Stimulated activated CD8-positive, alpha-beta memory T cell treated with anti-CD3 and anti-CD28 coated beads, Interleukin-7, amount 100 ng/mL, for 4 hours (primary cell): ENCODE data around the gene ADSS1.

Experiments
- DNase-seq, 2 donors: peaks; one replicate each; pipeline ENCODE4 v3.0.0-alpha.2; 2020; ENCODE audit warnings: low read depth in 2 of 2

The ADSS1 gene

DNA sequence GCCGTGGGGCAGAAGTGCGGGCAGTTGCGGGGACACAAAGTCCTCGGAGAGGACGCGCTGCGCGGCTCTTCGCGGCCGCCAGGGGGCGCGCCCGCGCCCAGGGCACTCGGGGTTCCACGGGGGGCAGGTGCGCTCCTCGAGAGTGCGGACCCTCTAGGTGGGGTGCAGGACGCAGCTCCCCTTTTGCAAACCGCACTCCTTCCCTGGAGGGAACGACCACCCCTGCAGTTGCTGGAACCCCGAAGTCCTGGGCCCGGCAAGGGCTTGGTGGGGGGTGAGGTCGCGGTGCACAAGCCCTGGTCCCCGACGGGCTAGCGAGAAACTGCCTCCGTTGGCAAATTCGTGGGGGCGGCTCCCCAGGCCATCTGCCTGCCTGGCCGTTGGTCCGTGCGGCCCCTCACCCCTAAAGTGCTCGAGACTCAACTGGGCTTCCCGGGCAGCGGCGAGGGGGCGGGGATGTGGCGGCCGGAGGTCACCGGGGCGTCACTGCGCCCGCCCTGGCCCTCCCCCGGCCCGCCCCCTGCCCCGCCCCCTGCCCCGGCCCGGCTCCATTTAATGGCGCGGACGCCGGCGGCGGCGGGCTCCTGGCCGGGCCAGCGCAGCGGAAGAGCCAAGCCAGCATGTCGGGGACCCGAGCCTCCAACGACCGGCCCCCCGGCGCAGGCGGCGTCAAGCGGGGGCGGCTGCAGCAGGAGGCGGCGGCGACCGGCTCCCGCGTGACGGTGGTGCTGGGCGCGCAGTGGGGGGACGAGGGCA, at the start of gene ADSS1:
Gene ADSS1 (plus strand): TSS at position 579 of the 756 bp plus-strand sequence. CDS start 42 bp downstream, at position 621.
- peak; percentile 8 to 41 for DNase-seq

DNA sequence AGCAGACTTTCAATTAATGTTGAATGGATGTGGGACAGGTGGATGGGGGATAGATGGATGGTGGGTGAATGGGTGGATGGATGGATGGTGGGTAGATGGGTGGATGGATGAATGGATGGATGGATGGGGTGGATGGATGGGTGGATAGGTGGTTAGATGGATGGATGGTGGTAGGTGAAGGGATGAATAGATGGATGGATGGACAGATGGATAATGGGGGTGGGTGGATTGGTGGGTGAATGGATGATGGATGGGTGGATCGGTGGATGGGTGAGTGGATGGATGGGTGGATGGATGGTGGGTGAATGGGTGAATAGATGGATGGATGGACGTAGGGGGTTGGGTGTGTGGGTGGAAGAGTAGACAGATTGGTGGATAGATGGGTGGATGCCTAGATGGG, 48.6 kb upstream of the ADSS1 start:
- no peak for DNase-seq

DNA sequence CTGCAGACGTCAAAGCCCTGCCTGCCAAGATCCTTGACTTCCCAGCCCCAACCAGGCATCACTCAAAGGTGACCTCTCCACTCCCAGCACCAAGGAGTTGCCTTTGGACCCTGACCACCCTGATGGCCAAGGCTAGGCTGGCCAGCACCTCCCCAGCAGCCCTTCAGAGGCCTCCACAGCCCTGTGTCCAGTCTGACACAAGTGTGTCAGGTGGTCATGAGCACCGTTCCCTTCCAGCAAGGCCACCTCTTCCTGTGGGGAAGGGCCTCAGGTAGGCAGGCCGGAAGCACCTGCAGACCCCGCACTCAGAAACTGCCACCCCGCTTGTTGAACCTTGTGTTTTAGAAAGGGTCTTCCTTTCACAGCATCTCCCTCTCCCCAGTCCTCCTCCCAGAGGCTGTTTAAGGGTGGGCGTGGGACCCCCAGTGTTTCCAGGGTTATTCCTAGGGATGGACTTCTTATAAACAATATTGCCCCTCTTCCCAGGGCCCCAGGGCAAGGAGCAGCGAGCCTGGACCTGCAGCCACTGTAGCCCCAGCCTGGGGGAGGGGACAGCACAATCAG, 47.8 kb upstream of the ADSS1 start:
- DNase-seq: no peak

DNA sequence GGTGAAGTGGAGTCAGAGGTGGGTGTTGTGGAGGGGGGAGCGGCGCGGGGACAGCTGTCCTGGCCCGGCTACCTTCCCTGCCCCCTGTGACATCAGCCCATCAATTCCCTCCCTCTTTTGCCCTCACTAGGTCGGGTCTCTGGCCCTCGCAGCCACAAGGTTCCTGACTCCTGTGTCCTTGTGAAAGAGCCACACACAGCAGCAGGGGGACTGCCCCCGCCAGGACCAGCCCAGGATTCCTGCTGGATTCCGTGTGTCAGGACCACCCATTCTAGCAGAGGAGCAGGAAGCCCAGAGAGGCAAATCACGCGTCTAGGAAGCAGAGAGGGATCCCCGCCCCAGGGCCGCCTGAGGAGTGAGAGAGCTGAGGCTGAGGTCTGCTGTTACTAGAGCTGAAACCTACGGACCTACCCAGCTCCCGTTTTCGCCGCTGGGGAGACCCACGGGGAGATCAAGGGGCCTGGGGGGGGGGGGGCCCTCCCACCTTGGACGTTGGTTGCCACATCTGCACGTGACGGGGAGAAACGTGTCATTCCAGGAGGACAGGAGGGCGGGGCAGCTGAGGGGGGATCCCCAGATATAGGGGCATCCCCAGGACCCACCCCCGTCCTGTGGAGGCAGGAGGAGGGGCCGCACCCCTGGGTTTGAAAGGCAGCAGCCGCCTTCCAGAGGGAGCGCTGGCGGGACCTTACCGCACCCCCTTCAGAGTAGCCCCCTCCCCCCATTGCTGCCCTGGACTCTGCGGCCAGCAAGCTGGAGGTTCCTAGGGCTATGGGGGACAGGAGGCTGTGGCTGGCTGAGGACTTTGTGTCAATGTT, 47.1 kb upstream of the ADSS1 start:
- DNase-seq: peak; percentile 26 to 46

DNA sequence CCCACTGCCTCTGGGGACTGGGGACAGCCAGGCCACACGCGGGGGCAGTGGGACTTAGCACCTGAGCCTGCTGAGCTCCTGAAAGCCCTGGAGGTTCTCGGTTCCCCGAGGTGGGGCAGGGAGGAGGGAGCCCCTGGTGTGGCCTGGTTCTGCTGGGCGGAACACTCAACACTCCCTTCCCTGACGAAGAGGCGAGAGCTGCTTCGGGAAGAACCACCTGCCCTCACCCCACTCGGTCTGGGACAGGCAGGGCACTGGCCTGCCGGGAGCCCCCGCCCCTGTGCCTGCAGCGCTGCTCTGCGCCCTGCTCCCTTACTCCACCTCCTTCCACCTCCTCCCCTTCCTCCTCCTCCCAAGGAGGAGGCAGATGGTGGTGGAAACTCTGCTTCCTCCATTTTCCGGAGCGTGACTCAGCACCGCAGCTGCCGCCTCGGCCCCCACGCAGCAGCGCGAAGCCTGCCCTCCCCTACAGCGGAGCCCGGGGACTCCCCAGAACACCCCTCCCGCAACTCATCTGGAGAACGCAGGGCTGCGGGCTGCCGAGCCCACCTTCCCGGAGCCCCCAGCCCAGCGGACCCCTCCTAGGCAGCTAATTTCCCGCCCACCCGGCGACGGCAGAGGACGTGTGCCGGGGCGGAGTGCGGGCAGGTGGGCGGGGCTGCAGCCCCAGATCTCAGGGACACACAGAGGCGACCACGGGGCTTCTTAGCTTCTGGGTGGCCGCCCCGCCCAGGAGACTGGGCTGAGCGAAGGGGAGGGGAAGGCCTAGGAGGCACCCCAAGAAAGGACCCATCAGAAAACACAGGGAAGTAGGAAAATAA, 46.3 kb upstream of the ADSS1 start:
- DNase-seq: peak; percentile 67 to 80

DNA sequence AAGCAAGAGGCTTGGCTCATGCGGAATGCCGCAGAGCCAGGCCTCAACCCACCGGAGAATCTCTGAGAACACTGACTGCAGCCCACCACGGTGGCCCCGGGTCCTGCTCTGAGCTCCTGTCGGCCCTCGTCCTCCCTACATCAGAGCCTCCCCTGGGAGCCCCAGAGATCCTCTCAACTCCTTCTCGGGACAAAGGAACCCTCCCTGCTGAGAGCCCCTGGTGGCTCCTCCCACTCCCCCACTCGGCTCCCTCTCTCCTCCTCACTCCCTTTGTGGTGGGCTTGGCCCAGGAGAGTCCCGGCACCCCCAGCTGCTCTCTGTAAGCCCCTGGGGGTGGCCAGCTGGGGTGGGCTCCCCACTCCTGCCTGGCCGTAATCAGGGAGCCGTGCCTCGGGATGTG, 45.7 kb upstream of the ADSS1 start:
- no peak for DNase-seq

DNA sequence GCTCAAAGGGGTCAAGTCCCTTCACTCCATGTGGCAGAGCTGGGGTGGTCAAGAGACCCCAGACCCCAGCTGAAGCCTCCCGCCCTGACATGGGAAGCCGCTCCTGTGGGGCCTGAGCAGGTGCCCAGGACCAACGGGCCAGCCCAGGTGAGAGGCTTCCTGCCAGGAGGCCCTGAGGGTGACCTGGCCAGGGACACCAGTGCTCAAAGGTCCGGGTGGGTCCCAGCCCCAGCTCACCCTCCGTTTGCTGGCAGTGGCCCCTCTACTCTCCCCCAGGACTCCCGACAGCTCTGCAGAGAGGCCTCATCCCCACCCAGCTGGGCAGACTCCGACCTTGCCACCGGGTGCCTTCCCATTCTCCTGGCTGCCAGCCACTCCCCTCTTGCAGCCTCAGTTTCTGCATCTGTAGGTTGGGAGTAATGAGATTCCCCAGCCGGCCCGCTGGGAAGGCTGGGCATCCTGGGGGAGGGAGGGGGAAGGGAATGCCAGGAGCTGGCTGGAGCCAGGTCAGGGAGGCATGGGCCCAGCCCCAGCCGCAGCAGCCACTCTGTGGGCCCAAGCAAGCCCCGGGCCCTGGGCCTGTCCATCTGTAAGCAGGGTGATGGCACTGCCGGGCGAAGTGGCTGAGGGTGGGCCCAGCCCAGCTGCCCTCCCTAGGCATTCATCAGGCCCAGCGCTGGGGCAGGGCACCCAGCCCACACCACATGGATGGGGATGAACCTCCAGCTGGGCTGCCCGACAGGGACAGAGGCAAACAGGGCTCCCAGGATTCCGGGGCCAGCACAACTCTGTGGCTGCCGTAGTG, 44.9 kb upstream of the ADSS1 start:
- no peak for DNase-seq

DNA sequence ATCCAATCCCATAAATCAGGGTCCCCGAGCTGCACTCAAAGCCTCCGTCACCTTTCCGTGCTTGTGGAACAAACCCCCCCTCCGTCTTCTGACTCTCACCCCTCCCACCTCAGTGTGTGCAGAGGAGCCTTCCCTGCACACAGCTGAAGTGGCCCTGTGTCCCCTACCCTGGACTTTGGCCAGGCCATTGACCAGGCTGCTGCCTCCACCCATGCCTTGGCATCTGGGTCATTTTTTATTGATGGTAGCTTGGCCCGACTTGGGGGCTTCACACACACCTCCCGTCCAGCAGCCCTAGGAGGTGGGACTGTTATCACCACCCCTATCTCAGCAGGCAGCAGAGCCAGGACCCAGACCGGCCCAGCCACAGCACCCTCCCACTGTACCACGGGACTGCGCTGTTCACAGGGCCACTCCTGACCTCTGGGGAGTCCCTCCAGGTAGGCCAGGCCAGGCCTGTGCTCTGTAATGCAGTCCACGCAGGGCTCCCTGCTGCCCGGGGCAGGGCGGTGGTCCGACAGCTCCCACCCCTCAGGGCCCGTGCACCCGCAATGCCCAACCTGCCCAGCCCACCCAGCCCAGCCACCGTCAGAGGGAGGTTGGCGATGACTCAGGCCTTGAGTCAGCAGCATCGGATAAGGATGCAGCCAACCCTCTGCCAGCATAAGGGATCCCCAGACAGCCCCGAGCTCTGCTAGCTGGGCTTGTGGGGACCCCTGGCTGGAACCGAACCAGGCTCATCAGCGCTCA, 43.8 kb upstream of the ADSS1 start:
- no peak for DNase-seq

DNA sequence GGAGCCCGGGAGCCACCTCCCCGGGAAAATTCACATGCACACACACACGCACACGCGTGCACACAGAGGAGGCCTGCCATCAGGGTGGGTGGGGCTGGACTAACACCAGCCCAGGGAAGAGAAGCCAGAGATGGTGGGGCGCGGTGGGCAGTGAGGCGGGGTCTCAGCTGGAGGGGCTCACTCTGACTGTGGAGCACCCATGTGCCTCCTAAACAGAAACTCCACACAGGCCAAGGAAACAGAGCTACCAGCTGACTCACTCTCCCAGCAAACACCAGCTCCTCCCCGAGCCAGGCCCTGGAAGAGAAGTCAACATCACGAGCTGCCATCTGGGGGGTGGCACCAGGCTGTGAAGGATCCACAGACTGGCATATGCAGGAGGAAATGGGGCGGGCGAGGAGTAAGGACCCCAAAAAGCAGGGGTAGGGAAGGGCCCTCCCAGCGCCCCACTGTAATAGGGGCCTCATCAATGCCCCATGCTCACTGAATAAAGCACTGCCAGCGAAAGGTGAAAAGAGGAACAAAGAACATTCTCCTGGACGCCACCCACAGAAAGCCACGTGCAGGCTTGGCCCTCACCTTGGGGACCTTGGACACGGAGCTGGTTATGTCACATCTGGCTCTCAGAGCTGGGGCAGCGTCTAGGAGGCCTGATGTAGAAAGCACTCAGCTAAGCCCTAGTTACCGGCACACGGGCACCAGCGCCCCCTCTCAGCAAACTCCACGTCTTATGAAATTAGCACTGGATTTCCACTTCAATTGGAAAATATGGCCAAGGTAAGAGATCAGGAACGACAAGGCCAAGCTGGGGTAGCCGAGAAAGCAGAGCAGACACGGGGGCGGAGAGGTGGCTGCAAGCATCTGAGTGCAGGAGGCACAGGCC, 43.0 kb upstream of the ADSS1 start:
- DNase-seq: no peak

DNA sequence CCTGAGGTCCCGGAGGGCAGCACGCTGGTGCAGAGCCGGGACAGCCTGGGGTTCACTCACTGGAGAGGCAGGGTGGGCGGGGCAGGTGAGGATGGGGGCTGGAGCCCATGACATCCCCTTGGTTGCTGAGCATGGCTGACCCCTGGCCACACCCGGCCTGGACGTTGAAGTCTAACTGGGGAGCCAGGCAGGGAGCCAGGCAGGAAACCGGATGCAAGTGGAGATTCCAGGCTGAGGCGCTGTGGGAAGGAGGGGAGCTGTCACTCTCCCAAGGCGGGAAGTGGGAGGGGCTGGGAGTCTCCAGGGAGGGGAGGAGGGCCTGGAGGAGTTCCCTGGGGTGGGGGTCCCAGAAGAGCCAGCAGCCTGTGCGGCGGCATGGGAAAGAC, 42.3 kb upstream of the ADSS1 start:
- no peak for DNase-seq

DNA sequence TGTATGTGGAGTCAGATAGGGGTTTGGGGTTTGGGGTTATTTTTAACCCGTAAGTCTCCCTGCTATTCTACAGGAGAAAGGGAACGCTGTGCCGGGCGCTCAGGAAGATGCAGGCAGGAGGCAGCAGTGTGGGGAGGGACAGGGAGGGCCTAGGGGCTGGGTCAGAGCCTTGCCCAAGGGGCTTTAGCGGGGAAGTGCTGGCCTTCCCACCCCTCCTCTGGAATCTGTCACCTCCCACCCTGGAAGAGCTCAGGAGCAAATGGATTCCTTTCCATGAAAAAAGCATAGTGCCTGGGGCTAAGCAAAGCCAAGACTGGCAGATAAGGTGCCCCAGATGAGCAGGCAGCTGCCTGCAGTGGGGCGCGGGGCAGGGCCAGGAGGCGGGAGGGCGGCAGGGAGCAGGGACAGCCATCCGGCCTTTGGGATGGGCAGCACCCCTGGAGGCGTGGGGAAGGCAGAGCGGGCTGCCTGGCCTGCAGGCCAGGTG, 41.9 kb upstream of the ADSS1 start:
- DNase-seq: no peak

DNA sequence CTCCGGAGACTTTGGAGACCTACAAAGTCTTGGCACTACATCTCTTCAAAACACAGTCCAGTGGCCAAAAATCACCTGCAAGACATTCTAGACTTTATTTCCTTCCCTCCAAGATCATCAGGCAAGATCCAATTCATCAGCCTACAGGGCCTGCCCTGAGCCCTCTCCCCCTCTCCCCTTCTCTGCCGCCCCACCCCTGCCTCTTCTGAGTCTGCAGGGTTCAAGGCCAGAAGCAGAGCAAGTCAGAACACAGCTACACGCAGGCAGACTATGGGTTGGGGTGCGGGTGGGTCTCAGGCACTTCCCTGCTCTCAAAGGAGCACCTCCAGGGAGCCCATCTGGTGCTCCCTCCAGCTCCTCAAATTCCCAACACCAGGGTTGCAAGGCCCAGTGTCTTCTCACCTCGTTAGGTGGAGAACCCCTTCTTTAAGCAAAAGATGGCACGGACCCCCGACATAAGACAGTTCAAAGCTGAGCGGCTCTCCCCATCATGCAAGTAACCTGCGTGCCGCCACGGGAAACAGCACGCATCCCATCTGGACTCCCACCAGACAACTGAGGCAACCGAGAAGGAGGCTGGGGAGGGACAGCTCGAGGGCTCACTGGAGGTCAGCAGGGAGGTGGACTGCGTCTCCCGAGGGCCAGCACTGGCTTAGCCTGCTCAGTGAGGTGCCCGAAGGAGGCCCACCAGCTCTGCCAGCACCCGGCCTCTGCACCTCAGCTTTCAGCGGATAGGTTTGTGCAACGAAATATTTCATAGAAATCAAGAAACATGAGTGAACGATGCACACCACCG, 40.2 kb upstream of the ADSS1 start:
- no peak for DNase-seq

DNA sequence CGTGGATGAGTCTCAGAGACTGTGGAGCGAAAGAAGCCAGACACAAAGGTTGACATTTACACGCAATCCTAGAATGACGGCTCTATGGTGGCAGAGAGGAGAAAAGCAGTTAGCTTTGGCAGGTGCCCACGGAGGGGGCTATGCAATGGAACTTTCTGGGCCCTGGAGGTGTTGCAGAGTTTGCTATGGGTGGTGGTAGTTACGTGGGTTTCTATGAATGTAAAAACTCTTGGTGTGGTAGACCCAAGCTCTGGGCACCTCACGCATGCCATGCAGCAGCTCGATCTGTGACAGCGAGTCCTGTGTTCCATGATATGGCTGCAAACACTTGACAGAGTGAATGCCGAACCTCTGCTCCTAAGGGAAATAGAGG, 39.6 kb upstream of the ADSS1 start:
- DNase-seq: no peak

DNA sequence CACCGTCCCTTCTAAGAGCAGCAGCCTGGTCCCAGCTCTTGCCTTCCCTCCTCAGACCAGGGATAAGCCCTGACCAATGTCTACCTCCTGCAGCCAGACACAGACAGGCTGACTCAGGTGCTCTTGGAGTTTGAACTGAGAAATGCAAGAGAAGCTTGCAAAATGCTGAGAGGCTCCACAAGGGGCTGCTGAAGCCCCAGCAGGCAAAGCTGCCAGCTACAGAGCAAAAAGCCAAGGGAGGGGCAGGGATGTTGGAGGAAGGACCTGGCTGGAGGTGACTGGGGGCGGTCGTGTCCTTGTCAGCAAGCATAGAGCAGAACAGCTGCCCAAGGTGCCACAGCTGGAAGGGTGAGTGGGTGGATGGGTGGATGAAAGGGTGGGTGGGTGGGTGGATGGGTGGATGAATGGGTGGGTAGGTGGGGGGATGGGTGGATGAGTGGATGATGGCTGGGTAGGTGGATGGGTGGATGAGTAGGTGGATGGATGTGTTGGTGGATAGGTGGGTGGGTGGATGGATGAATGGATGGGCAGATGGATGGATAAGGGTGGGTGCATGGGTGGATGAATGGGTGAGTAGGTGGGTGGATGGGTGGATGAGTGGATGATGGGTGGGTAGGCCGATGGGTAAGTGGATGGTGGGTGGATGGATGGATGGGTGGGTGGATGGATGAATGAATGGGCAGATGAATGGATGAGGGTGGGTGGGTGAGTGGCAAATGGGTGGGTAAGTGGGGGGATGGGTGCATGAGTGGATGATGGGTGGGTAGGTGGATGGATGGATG, 38.6 kb upstream of the ADSS1 start:
- DNase-seq: peak in 1 of 2 donors; percentile 8

DNA sequence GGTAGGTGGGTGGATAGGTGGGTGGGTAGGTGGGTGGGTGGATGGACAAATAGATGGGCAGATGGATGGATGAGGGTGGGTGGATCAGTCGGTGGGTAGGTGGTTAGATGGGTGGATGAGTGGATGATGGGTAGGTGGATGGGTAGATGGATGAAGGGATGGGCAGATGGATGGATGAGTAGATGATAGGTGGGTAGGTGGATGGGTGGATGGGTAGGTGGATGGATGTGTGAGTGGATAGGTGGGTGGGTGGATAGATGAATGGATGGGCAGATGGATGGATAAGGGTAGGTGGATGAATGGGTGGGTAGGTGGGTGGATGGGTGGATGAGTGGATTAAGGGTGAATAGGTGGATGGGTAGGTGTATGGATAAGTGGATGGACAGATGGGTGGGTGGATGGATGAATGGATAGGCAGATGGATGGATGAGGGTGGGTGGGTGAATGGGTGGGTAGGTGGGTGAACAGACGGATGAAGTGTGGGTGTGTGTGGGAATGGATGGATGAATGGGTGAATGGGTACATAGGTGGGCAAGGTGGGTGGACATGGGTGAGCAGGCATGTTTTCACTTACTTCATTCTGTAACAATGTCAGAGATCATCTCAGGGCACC, 37.9 kb upstream of the ADSS1 start:
- DNase-seq: no peak

DNA sequence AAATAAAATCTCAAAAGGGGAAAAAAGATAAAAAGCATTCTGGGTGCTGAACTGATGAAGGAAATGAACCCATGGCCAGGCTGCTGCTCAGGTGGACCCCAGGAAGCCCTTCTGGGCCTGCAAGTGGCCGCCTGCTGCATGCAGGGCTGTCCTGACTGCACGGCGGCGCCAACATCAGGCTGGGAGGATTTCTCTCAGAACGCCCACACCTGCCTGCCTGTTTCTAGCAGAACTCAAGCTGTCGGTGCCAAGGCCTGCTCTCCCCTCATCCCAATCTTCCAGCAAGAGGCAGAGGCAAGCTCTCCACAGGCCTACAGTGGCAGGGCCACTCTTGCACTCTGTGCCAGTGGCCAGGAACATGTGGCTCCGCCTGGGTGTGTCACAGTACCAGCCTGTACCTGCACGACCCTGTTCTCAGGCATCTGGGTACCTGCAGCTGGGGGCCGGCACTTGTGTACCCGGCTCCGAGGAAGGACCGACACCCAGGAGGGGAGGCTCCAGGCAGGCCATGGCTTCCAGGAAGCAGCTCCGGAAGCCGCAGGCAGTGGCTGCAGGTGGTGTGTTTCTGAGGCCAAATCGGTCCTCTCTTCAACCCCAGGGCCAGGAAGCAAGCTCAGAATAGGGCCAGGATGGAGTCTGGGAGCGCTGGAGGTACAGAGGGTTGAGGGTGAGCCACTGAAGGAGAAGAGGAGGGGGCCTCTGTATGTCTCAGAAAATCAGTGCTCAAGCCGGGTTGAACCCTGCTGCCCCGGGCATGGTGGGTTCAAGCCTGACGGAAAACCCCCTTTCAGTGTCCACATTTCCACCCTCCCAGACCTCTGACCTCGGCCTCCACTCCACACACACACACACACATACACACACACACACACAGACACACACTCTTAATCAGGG, 37.2 kb upstream of the ADSS1 start:
- DNase-seq: no peak
